ENCODE results near the gene DDX31. TPM values are rescaled to one million over a fixed set of nuclear protein-coding genes. Genes with fewer than 3 reads are reported as not detected.

Gene DDX31
- total RNA-seq, 4 donors from 2014 or later = 10.2 to 18.3 (median 11.8) TPM

- no peaks in the 10 kb centered on the region for H3K4me1 ChIP-seq
- no peaks in the 10 kb centered on the region for H3K9me3 ChIP-seq
- H3K4me3 ChIP-seq = no peak overlapping the region
- WGBS, 2 donors = 80 to 100% methylated on average over 1 of the region's 1 CpG
- intact Hi-C loops (cut with DNase I) = no loop called here
- peaks cover 0 to 63% (median 15%) of the 10 kb centered on the region in 3 donors for H3K36me3 ChIP-seq
- no peaks in the 10 kb centered on the region for H3K27me3 ChIP-seq
- no peak overlapping the region for H3K27ac ChIP-seq
- no peak for DNase-seq
- TF ChIP-seq POLR2A (IDR thresholded peaks at IDR 0.05) = no peak
- TF ChIP-seq CTCF (IDR thresholded peaks at IDR 0.05) = no peak
These were observed 20.9 kb upstream of the DDX31 start for GRCh38 chr9:132690696-132691095.

DNA sequence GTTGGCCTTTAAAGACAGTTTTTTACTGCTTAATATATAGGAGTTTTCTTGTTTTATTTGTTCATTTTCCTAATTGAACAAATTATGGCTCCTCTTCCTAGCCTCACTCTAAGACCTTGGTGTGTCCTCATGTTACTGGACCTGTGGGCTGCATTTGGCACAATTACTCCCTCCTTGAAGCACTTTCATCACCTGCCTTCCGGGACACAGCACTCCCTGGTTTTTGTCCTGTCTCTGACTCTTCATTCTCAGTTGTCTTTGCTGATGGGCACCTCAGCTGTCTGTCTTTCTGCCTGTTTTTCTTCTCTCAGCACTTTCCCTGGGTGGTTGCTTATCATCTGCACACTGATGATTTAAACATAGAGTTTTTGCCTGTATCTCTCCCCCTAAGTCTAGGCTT is 14.1 kb upstream of the DDX31 start:
- no peak for DNase-seq
- Histone ChIP-seq H3K36me3 (peaks cover 0 to 89% (median 22%) of the 10 kb centered on the region in 3 donors), H3K27ac (no peak overlapping the region), H3K4me3 (no peak overlapping the region), H3K27me3 (no peaks in the 10 kb centered on the region), H3K9me3 (no peaks in the 10 kb centered on the region), H3K4me1 (no peaks in the 10 kb centered on the region)
- intact Hi-C loops (cut with DNase I) = no loop called here
- WGBS, 2 donors = 95 to 100% methylated on average over 1 of the region's 1 CpG
- TF ChIP-seq POLR2A (IDR thresholded peaks at IDR 0.05) = no peak

GRCh38 chr9:132681561-132681960 is 11.8 kb upstream of the DDX31 start:
- DNase-seq = no peak
- peaks cover 9 to 78% (median 25%) of the 10 kb centered on the region in 3 donors for H3K36me3 ChIP-seq
- H3K27ac ChIP-seq = no peak overlapping the region
- H3K27me3 ChIP-seq = no peaks in the 10 kb centered on the region
- WGBS, 2 donors = 86% methylated on average over 5 of the region's 5 CpGs
- no peaks in the 10 kb centered on the region for H3K9me3 ChIP-seq
- H3K4me3 ChIP-seq = no peak overlapping the region
- intact Hi-C loops (cut with DNase I) = no loop called here
- TF ChIP-seq CTCF (IDR thresholded peaks at IDR 0.05) = no peak
- no peak for TF ChIP-seq POLR2A (IDR thresholded peaks at IDR 0.05)
- no peaks in the 10 kb centered on the region for H3K4me1 ChIP-seq

GRCh38 chr9:132679946-132680625 is 10.3 kb upstream of the DDX31 start:
- Histone ChIP-seq H3K27me3 (no peaks in the 10 kb centered on the region), H3K4me1 (peaks cover 0 to 4% (median 0%) of the 10 kb centered on the region in 3 donors), H3K4me3 (no peak overlapping the region), H3K27ac (no peak overlapping the region), H3K9me3 (no peaks in the 10 kb centered on the region), H3K36me3 (peaks cover 9 to 63% (median 25%) of the 10 kb centered on the region in 3 donors)
- 57 to 73% methylated on average over 3 of the region's 3 CpGs for WGBS, 2 donors
- no peak for DNase-seq
- TF ChIP-seq CTCF (IDR thresholded peaks at IDR 0.05) (no peak), POLR2A (IDR thresholded peaks at IDR 0.05) (no peak)
- intact Hi-C loops (cut with DNase I) = loop anchor here (10.0 kb wide), 1 partner anchor 115 kb away; no protein-coding TSS in a partner anchor

DNA sequence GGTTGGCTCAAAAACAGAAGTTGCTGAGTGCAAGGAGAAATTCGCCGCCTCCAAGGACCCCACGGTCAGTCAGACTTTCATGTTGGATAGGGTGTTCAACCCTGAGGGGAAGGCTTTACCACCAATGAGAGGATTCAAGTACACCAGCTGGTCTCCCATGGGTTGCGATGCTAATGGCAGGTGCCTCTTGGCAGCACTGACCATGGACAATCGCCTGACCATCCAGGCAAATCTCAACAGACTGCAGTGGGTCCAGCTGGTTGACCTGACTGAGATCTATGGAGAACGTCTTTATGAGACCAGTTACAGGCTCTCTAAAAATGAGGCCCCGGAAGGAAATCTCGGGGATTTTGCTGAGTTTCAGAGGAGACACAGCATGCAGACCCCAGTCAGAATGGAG is 8.2 kb upstream of the DDX31 start:
- intact Hi-C loops (cut with DNase I) = loop anchor here (10.0 kb wide), 1 partner anchor 117 kb away; no protein-coding TSS in a partner anchor
- H3K9me3 ChIP-seq = no peaks in the 10 kb centered on the region
- 86 to 94% methylated on average over 6 of the region's 8 CpGs for WGBS, 2 donors
- peaks cover 9 to 42% (median 16%) of the 10 kb centered on the region in 3 donors for H3K36me3 ChIP-seq
- TF ChIP-seq POLR2A (IDR thresholded peaks at IDR 0.05) = no peak
- H3K4me1 ChIP-seq = peaks cover under 1 to 25% (median 1%) of the 10 kb centered on the region in 3 donors
- no peak for DNase-seq
- H3K27me3 ChIP-seq = no peaks in the 10 kb centered on the region
- H3K27ac ChIP-seq = no peak overlapping the region
- H3K4me3 ChIP-seq = no peak overlapping the region

- peaks cover 20 to 48% (median 21%) of the 10 kb centered on the region in 3 donors for H3K4me1 ChIP-seq
- no peaks in the 10 kb centered on the region for H3K9me3 ChIP-seq
- no peak for DNase-seq
- peaks cover 9 to 18% (median 11%) of the 10 kb centered on the region in 3 donors for H3K36me3 ChIP-seq
- no peaks in the 10 kb centered on the region for H3K27me3 ChIP-seq
- intact Hi-C loops (cut with DNase I) = loop anchor here (10.0 kb wide), 1 partner anchor 120 kb away; no protein-coding TSS in a partner anchor
- TF ChIP-seq CTCF (IDR thresholded peaks at IDR 0.05) (no peak), POLR2A (IDR thresholded peaks at IDR 0.05) (no peak)
- H3K4me3 ChIP-seq = no peak overlapping the region
- no peak overlapping the region for H3K27ac ChIP-seq
- WGBS, 2 donors = 79 to 87% methylated on average over 2 to 4 of the region's 4 CpGs
These were observed 4.7 kb upstream of the DDX31 start for GRCh38 chr9:132674485-132674884.
